Right forelimb (tissue), 1 donor: ENCODE data around the gene BPI.
"Not testable (repeated sequence)": the region's sequence is repeated elsewhere in the genome, so short reads cannot be mapped to it uniquely, and the experiment has no call there.

Experiments
- DNase-seq: peaks from one replicate; pipeline ENCODE4 v3.0.0-alpha.2; 2018

BPI gene

GRCh38 chr20:38303908-38304379, at the start of gene BPI:
TSS of gene BPI (plus strand) at chr20:38304156. CDS start at chr20:38304224, 68 bp downstream.
- peak; percentile 72 for DNase-seq

GRCh38 chr20:38254621-38255020, 49.3 kb upstream of the BPI start:
- DNase-seq, result not testable (repeated sequence)

GRCh38 chr20:38255393-38255792, 48.6 kb upstream of the BPI start:
- DNase-seq, result peak; percentile 63

- DNase-seq, result peak; percentile 34
Measured at GRCh38 chr20:38256021-38256420, 47.9 kb upstream of the BPI start.

- no peak for DNase-seq
Measured at GRCh38 chr20:38256966-38257365, 47.0 kb upstream of the BPI start.

GRCh38 chr20:38258545-38259215, 45.3 kb upstream of the BPI start:
- peak; percentile 35 for DNase-seq

GRCh38 chr20:38260025-38260377, 44.0 kb upstream of the BPI start:
- no peak for DNase-seq

- peak; percentile 65 for DNase-seq
Measured at GRCh38 chr20:38260378-38261053, 43.4 kb upstream of the BPI start, which contains the start of gene KIAA1755. TSS of gene KIAA1755 (minus strand) at chr20:38260735. CDS start at chr20:38260500, 235 bp downstream.

GRCh38 chr20:38261054-38261390, 42.9 kb upstream of the BPI start:
- no peak for DNase-seq

GRCh38 chr20:38262931-38263330, 41.0 kb upstream of the BPI start:
- DNase-seq, result no peak

- DNase-seq, result no peak
Measured at GRCh38 chr20:38266426-38266825, 37.5 kb upstream of the BPI start.

GRCh38 chr20:38267296-38267695, 36.7 kb upstream of the BPI start:
- peak; percentile 38 for DNase-seq

- peak; percentile 39 for DNase-seq
Measured at GRCh38 chr20:38267901-38268514, 35.9 kb upstream of the BPI start.

- DNase-seq, result peak; percentile 13
Measured at GRCh38 chr20:38269040-38269439, 34.9 kb upstream of the BPI start.

- peak; percentile 7 for DNase-seq
Measured at GRCh38 chr20:38269715-38270114, 34.2 kb upstream of the BPI start.

GRCh38 chr20:38270869-38271605, 32.9 kb upstream of the BPI start:
- DNase-seq, result peak; percentile 81

GRCh38 chr20:38271608-38272120, 32.3 kb upstream of the BPI start:
- peak; percentile 27 for DNase-seq

GRCh38 chr20:38272398-38272797, 31.6 kb upstream of the BPI start:
- peak; percentile 9 for DNase-seq

- DNase-seq, result peak; percentile 30
Measured at GRCh38 chr20:38272961-38273360, 31.0 kb upstream of the BPI start.

- DNase-seq, result peak; percentile 19
Measured at GRCh38 chr20:38275815-38276550, 28.0 kb upstream of the BPI start.

GRCh38 chr20:38277285-38277684, 26.7 kb upstream of the BPI start:
- DNase-seq, result peak; percentile 5

GRCh38 chr20:38277691-38278090, 26.3 kb upstream of the BPI start:
- peak; percentile 16 for DNase-seq
